PC-3 (cell line): Measurements from ENCODE around the gene SCN4B. TPM values are rescaled to one million over a fixed set of nuclear protein-coding genes. Genes with fewer than 3 reads are reported as not detected.

Source experiments
- ATAC-seq: fragments of 200-7000 bp; cut with Tn5 transposase; 2 replicates; pipeline ENCODE4 v1.9.1; 2020; ENCODE audit warnings: mild to moderate bottlenecking, moderate library complexity
- BruUV-seq: library from RNA; stranded (reverse); fragments of 400-500 nt; replicated peaks from 2 replicates; lab custom pipeline; 2021; lab: Mats Ljungman, UMichigan
- CTCF ChIA-PET: fragments of 300-600 bp; sonication (Branson Sonifier 250); formaldehyde crosslinking; loops from one replicate; lab custom pipeline; 2022; ENCODE audit warnings: antibody characterized with exemption; lab: Charles Lee
- POLR2A ChIA-PET: fragments of 300-600 bp; sonication (Branson Sonifier 250); formaldehyde crosslinking; loops from one replicate; lab custom pipeline; 2022; ENCODE audit warnings: antibody characterized with exemption; ENCODE audit not compliant: unreplicated experiment; lab: Charles Lee
- DNase-seq: peaks from one replicate; pipeline ENCODE4 v3.0.0-alpha.2; 2015
- H2AFZ ChIP-seq: fragments of 300-600 bp; sonication (generic); 2 replicates; pipeline ENCODE4 v1.6.0; 2016; ENCODE audit warnings: antibody characterized with exemption, low read length
- H3F3A ChIP-seq: fragments of 300-600 bp; sonication (generic); one replicate; pipeline ENCODE4 v1.6.0; 2017; ENCODE audit warnings: antibody characterized with exemption, low read length, control low read depth, mild to moderate bottlenecking; ENCODE audit not compliant: unreplicated experiment
- H3K27ac ChIP-seq: fragments of 300-600 bp; sonication (generic); 2 replicates; pipeline ENCODE4 v1.5.1; 2016; ENCODE audit warnings: mild to moderate bottlenecking, low read length
- H3K27me3 ChIP-seq: fragments of 300-600 bp; sonication (generic); 2 replicates; pipeline ENCODE4 v1.6.1; 2016; ENCODE audit warnings: low read length, mixed read lengths
- H3K36me3 ChIP-seq: fragments of 300-600 bp; sonication (generic); 2 replicates; pipeline ENCODE4 v1.6.1; 2016; ENCODE audit warnings: low read depth, mixed run types, low read length, mixed read lengths
- H3K4me1 ChIP-seq: fragments of 300-600 bp; sonication (generic); 2 replicates; pipeline ENCODE4 v1.5.1; 2016; ENCODE audit warnings: low read length; ENCODE audit not compliant: insufficient read depth
- H3K4me2 ChIP-seq: fragments of 300-600 bp; sonication (generic); 2 replicates; pipeline ENCODE4 v1.6.0; 2016; ENCODE audit warnings: low read length
- H3K4me3 ChIP-seq: fragments of 300-600 bp; sonication (generic); 2 replicates; pipeline ENCODE4 v1.5.1; 2016; ENCODE audit warnings: mild to moderate bottlenecking, low read length, mixed read lengths
- H3K79me2 ChIP-seq: fragments of 300-600 bp; sonication (generic); 2 replicates; pipeline ENCODE4 v1.6.1; 2017; ENCODE audit warnings: low read length, mixed read lengths
- H3K9ac ChIP-seq: fragments of 300-600 bp; sonication (generic); 2 replicates; pipeline ENCODE4 v1.6.0; 2016; ENCODE audit warnings: mild to moderate bottlenecking, low read length
- H3K9me2 ChIP-seq: fragments of 300-600 bp; sonication (generic); replicated peaks from 2 replicates; pipeline ENCODE4 v1.6.1; 2016; ENCODE audit warnings: mixed run types, low read length, mixed read lengths
- H3K9me3 ChIP-seq: fragments of 300-600 bp; sonication (generic); 2 replicates; pipeline ENCODE4 v1.6.1; 2016; ENCODE audit warnings: low read length, mixed read lengths
- H4K20me1 ChIP-seq: fragments of 300-600 bp; sonication (generic); 2 replicates; pipeline ENCODE4 v1.6.1; 2016; ENCODE audit warnings: low read length, mixed read lengths
- CTCF ChIP-seq: fragments of 300-600 bp; sonication (generic); conservative IDR thresholded peaks from 2 replicates; pipeline ENCODE4 v1.5.1; 2017; ENCODE audit warnings: antibody characterized with exemption, low read depth, mild to moderate bottlenecking, low read length
- EZH2 ChIP-seq: fragments of 300-600 bp; sonication (generic); IDR thresholded peaks from one replicate; pipeline ENCODE4 v1.6.1; 2017; ENCODE audit warnings: antibody characterized with exemption, mild to moderate bottlenecking, low read length; ENCODE audit not compliant: unreplicated experiment
- EZH2phosphoT487 ChIP-seq: fragments of 300-600 bp; sonication (generic); IDR thresholded peaks from 2 replicates; pipeline ENCODE4 v1.6.1; 2018; ENCODE audit warnings: mild to moderate bottlenecking, antibody characterized with exemption, low read length, borderline replicate concordance
- intact Hi-C: fragments of 100-400 bp; cut with micrococcal nuclease; formaldehyde crosslinking; loops from 2 replicates; pipeline ENCODE4 v1.9.0; 2023
- total RNA-seq: library from RNA; depleted of rRNA; stranded (reverse); fragments of >200 nt; gene quantifications from 2 replicates; pipeline ENCODE4 v1.2.3, GENCODE V29; 2014

SCN4B gene
- total RNA-seq, 1 experiment from 2014 or later, result not detected

DNA sequence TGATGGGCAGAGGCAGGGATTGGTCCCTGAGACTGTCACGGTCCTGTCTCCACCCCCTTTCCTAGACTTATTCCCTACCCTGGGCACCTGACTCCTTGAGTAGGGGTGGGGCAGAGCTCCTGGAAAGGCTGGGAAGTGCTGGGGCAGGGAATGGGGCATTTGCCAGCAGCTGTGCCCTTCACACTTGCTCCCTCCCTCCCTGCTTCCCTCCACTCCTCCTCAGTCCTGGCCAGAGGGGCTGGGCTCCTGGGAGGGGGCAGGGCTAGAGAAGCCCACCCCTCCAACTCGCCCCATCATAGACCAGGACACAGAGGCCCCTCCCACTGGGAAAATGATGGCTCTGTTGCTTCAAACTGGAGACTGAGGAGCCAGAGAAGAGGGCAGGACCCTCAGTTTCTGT, 12.3 kb upstream of the SCN4B start:
- ChIA-PET POLR2A (no interaction called here), CTCF (no interaction called here)
- Histone ChIP-seq H3K9ac (no peak overlapping the region), H3K79me2 (no peaks in the 10 kb centered on the region), H3K27ac (no peak overlapping the region), H4K20me1 (no peaks in the 10 kb centered on the region), H3K4me2 (no peak overlapping the region), H3K4me1 (no peaks in the 10 kb centered on the region), H3K4me3 (no peak overlapping the region), H3K9me3 (no peaks in the 10 kb centered on the region), H3K36me3 (no peaks in the 10 kb centered on the region), H3K9me2 (no peaks in the 10 kb centered on the region), H2AFZ (no peak overlapping the region), H3K27me3 (peaks cover 75% of the 10 kb centered on the region), H3F3A (no peaks in the 10 kb centered on the region)
- intact Hi-C loops, result no loop called here
- ATAC-seq (no peak), DNase-seq (no peak)
- TF ChIP-seq EZH2phosphoT487 (no peak), EZH2 (no peak), CTCF (no peak)
- BruUV-seq, result no TSS peak

- H3K9me3 ChIP-seq, result no peaks in the 10 kb centered on the region
- no peaks in the 10 kb centered on the region for H3F3A ChIP-seq
- no peak for DNase-seq
- H3K9me2 ChIP-seq, result no peaks in the 10 kb centered on the region
- no peak overlapping the region for H3K4me3 ChIP-seq
- ChIA-PET POLR2A (no interaction called here), CTCF (no interaction called here)
- H3K36me3 ChIP-seq, result no peaks in the 10 kb centered on the region
- peaks cover 75% of the 10 kb centered on the region for H3K27me3 ChIP-seq
- no peak overlapping the region for H3K4me2 ChIP-seq
- no peak overlapping the region for H3K27ac ChIP-seq
- H3K79me2 ChIP-seq, result no peaks in the 10 kb centered on the region
- intact Hi-C loops, result no loop called here
- H4K20me1 ChIP-seq, result no peaks in the 10 kb centered on the region
- TF ChIP-seq CTCF, result no peak
- TF ChIP-seq EZH2, result no peak
- TF ChIP-seq EZH2phosphoT487, result no peak
- ATAC-seq, result no peak
- no peak overlapping the region for H3K9ac ChIP-seq
- no peak overlapping the region for H2AFZ ChIP-seq
- BruUV-seq, result no TSS peak
- no peaks in the 10 kb centered on the region for H3K4me1 ChIP-seq
Observed at GRCh38 chr11:118163494-118163893, 10.9 kb upstream of the SCN4B start.

- Histone ChIP-seq H3K27me3 (peaks cover 75% of the 10 kb centered on the region), H3K79me2 (no peaks in the 10 kb centered on the region), H4K20me1 (no peaks in the 10 kb centered on the region), H3K9me3 (no peaks in the 10 kb centered on the region), H3K36me3 (no peaks in the 10 kb centered on the region), H3K27ac (no peak overlapping the region), H3F3A (no peaks in the 10 kb centered on the region), H3K9ac (no peak overlapping the region), H3K4me2 (no peak overlapping the region), H3K9me2 (no peaks in the 10 kb centered on the region), H3K4me1 (no peaks in the 10 kb centered on the region), H2AFZ (no peak overlapping the region), H3K4me3 (no peak overlapping the region)
- DNase-seq, result no peak
- intact Hi-C loops, result no loop called here
- BruUV-seq, result no TSS peak
- no peak for ATAC-seq
- CTCF ChIA-PET, result no interaction called here
- POLR2A ChIA-PET, result no interaction called here
- TF ChIP-seq CTCF (no peak), EZH2 (no peak), EZH2phosphoT487 (no peak)
Observed at GRCh38 chr11:118162846-118163245, 10.2 kb upstream of the SCN4B start.
